ENCODE results near the gene SCFD2. TPM values are rescaled to one million over a fixed set of nuclear protein-coding genes. Genes with fewer than 3 reads are reported as not detected.

The SCFD2 gene
- total RNA-seq, 1 donor: 24.2 TPM

DNA sequence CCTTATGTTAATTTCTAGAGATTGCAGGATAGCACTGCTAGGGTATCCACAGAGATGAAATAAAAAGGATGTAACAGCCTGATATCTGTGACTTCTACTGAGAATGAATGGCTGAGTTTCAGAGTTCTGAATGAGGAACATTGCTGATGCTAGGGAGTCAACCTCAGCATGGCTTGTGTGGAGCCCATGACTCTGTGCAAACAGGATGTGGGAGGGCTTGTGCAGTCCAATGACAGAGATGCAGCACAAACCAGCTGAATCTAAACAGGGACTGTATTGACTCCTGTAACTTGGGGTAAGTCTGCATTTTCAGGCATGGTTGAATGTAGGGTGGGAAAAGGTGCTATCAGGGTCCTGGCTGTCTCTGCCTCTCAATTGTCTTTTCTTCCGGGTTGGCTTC is 509.1 kb downstream of the SCFD2 start:
- no peak for DNase-seq (ENCODE audit: insufficient read length, low spot score, missing footprints)

DNA sequence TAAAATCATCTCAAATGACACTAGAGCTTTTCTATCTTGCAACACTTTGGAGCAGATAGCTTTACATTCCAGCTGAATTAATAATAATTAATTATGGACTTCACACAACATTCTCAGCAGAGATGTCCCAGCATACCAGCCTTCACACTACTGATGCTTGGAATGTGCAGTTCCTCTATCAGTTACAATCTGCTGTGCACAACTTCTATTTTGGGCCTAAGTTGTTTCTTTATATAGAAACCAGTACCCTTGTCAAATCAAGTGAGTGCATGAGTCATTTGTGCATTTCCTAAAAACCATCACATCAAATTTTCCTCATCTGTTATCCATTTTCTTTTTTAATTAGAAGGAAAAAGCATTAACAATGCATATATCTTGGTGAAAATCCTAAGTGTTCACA is 512.5 kb downstream of the SCFD2 start:
- Histone ChIP-seq H2AFZ (ENCODE audit: low read length) (no peak overlapping the region), H3K4me3 (ENCODE audit: insufficient read depth, low read length) (no peak overlapping the region), H4K20me1 (ENCODE audit: insufficient read depth, low read length) (no peaks in the 10 kb centered on the region), H3K27me3 (ENCODE audit: insufficient read depth, low read length) (no peaks in the 10 kb centered on the region), H3K4me1 (ENCODE audit: insufficient read depth, low read length) (peaks cover 5% of the 10 kb centered on the region), H3K27ac (ENCODE audit: low read depth, low read length) (no peak overlapping the region), H3K4me2 (ENCODE audit: insufficient read depth, low read length) (no peak overlapping the region), H3K36me3 (ENCODE audit: insufficient read depth, low read length) (no peaks in the 10 kb centered on the region), H3K9me3 (ENCODE audit: low read depth, low read length) (peaks cover 5% of the 10 kb centered on the region), H3K79me2 (ENCODE audit: insufficient read depth, low read length) (no peaks in the 10 kb centered on the region)
- DNase-seq (ENCODE audit: insufficient read length, low spot score, missing footprints): peak; percentile 83
- TF ChIP-seq, protein P1, sequence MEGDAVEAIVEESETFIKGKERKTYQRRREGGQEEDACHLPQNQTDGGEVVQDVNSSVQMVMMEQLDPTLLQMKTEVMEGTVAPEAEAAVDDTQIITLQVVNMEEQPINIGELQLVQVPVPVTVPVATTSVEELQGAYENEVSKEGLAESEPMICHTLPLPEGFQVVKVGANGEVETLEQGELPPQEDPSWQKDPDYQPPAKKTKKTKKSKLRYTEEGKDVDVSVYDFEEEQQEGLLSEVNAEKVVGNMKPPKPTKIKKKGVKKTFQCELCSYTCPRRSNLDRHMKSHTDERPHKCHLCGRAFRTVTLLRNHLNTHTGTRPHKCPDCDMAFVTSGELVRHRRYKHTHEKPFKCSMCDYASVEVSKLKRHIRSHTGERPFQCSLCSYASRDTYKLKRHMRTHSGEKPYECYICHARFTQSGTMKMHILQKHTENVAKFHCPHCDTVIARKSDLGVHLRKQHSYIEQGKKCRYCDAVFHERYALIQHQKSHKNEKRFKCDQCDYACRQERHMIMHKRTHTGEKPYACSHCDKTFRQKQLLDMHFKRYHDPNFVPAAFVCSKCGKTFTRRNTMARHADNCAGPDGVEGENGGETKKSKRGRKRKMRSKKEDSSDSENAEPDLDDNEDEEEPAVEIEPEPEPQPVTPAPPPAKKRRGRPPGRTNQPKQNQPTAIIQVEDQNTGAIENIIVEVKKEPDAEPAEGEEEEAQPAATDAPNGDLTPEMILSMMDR (IDR thresholded peaks at IDR 0.05; ENCODE audit: extremely low read depth, low read depth, low read length): no peak

More for the DNA sequence above, 509.1 kb downstream of the SCFD2 start:
- no peak overlapping the region for H3K4me3 ChIP-seq (ENCODE audit: insufficient read depth, low read length)
- H4K20me1 ChIP-seq (ENCODE audit: insufficient read depth, low read length): no peaks in the 10 kb centered on the region
- peaks cover 17% of the 10 kb centered on the region for H3K27me3 ChIP-seq (ENCODE audit: insufficient read depth, low read length)
- H3K4me2 ChIP-seq (ENCODE audit: insufficient read depth, low read length): no peak overlapping the region
- no peak overlapping the region for H2AFZ ChIP-seq (ENCODE audit: low read length)
- TF ChIP-seq, protein P1 (IDR thresholded peaks at IDR 0.05; ENCODE audit: extremely low read depth, low read depth, low read length): no peak
- H3K4me1 ChIP-seq (ENCODE audit: insufficient read depth, low read length): peaks cover 10% of the 10 kb centered on the region
- H3K79me2 ChIP-seq (ENCODE audit: insufficient read depth, low read length): no peaks in the 10 kb centered on the region
- no peaks in the 10 kb centered on the region for H3K36me3 ChIP-seq (ENCODE audit: insufficient read depth, low read length)
- no peak overlapping the region for H3K27ac ChIP-seq (ENCODE audit: low read depth, low read length)
- peaks cover 6% of the 10 kb centered on the region for H3K9me3 ChIP-seq (ENCODE audit: low read depth, low read length)

DNA sequence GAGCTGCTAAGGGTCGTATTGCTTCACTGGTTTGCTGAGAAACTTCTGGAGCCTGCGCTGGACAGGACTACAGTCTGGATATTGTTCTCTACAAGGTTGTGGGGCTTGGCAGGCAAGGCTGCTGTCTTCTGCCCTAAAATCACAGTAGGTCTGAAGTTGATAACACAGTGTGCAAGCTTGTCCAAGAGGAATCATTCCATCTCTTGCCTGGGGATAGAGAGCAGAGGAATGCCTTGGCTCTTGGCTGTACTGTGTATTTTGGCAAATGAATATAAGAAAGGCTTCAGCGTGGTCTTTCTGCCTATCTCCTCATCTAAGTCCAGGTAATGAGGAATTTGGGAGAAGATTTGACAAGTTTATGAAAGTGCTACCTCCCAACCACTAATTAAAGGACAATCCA is 513.1 kb downstream of the SCFD2 start:
- Histone ChIP-seq H2AFZ (ENCODE audit: low read length) (no peak overlapping the region), H4K20me1 (ENCODE audit: insufficient read depth, low read length) (no peaks in the 10 kb centered on the region), H3K4me1 (ENCODE audit: insufficient read depth, low read length) (peaks cover 5% of the 10 kb centered on the region), H3K4me2 (ENCODE audit: insufficient read depth, low read length) (peak overlapping the region; percentile 36), H3K9me3 (ENCODE audit: low read depth, low read length) (no peaks in the 10 kb centered on the region), H3K27ac (ENCODE audit: low read depth, low read length) (no peak overlapping the region), H3K79me2 (ENCODE audit: insufficient read depth, low read length) (no peaks in the 10 kb centered on the region), H3K36me3 (ENCODE audit: insufficient read depth, low read length) (no peaks in the 10 kb centered on the region), H3K27me3 (ENCODE audit: insufficient read depth, low read length) (no peaks in the 10 kb centered on the region), H3K4me3 (ENCODE audit: insufficient read depth, low read length) (no peak overlapping the region)
- no peak for DNase-seq (ENCODE audit: insufficient read length, low spot score, missing footprints)
- TF ChIP-seq, protein P1 (IDR thresholded peaks at IDR 0.05; ENCODE audit: extremely low read depth, low read depth, low read length): no peak

DNA sequence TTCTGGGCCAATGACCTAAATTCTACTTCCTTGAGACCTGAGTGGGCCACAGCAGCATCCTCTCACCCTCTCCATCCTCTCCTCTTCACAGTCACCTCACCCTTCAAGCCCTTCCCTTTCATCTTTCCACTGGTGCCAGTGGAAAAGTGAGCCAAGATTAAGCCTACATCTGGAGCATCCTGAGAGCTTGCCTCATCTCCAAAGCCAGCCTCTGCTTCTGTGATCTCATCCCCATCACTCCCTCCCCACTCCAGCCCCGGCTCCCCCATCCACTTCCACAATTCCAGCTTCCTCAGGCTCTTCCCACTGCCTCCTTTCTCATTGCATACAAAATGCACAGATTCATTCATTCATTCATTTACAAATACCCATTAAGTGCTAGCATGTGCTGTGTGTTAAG is 513.8 kb downstream of the SCFD2 start:
- Histone ChIP-seq H3K4me1 (ENCODE audit: insufficient read depth, low read length) (peaks cover 5% of the 10 kb centered on the region), H3K4me3 (ENCODE audit: insufficient read depth, low read length) (no peak overlapping the region), H3K79me2 (ENCODE audit: insufficient read depth, low read length) (no peaks in the 10 kb centered on the region), H3K27me3 (ENCODE audit: insufficient read depth, low read length) (no peaks in the 10 kb centered on the region), H3K27ac (ENCODE audit: low read depth, low read length) (no peak overlapping the region), H3K36me3 (ENCODE audit: insufficient read depth, low read length) (no peaks in the 10 kb centered on the region), H4K20me1 (ENCODE audit: insufficient read depth, low read length) (no peaks in the 10 kb centered on the region), H3K4me2 (ENCODE audit: insufficient read depth, low read length) (no peak overlapping the region), H3K9me3 (ENCODE audit: low read depth, low read length) (no peaks in the 10 kb centered on the region), H2AFZ (ENCODE audit: low read length) (no peak overlapping the region)
- DNase-seq (ENCODE audit: insufficient read length, low spot score, missing footprints): no peak
- TF ChIP-seq, protein P1 (IDR thresholded peaks at IDR 0.05; ENCODE audit: extremely low read depth, low read depth, low read length): no peak

Data from osteoblast (primary cell).